Measurements from ENCODE around the gene SUCLG2. TPM values are rescaled to one million over a fixed set of nuclear protein-coding genes. Genes with fewer than 3 reads are reported as not detected.

SUCLG2 gene
- total and polyA plus RNA-seq, 2 of the 4 experiments (the other 2 are of a cell fraction) = 26.8 to 34.6 TPM

DNA sequence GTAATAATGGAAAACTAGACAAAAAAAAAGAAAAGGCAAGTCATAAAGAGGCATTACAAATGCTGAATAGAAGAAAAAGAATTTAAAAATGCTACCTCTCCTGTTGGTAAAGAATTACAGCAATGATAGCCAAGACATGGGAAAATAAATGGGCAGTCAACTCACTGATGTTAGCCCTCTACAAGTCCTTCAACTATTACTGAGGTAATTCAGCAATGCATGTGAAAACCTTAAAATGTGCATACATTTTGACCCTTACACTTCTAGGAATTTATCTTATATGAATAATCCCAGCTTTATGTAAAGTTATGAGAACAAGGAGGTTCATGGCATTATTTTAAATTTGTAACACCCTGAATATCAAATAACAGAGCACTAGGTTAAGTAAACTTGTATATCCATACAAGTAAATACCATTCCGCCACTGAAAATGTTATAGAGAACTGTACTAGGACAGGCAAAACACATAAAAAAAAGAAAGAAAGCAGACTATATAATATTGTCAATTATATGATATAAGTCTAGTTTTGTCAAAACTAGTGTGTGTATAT is 166.8 kb downstream of the SUCLG2 start:
- intact Hi-C loops (cut with micrococcal nuclease) = no loop called here
- CTCF ChIA-PET = no interaction called here

More for the DNA sequence above, 166.8 kb downstream of the SUCLG2 start:
- ATAC-seq (ENCODE audit: low read depth) (no peak), DNase-seq (no peak)
- Histone ChIP-seq H3K4ac (ENCODE audit: low read depth, low read length) (no peak overlapping the region), H3K4me1 (ENCODE audit: control insufficient read depth, insufficient read depth, low read length) (no peaks in the 10 kb centered on the region), H4K8ac (ENCODE audit: low read depth in 2 of 2, low read length in 2 of 2) (no peak overlapping the region), H3K9me1 (ENCODE audit: insufficient read depth, low read length) (no peaks in the 10 kb centered on the region), H3K9me3 (ENCODE audit: control insufficient read depth, insufficient read depth, low read length) (no peaks in the 10 kb centered on the region), H2BK15ac (ENCODE audit: low read depth, low read length) (no peak overlapping the region), H3K56ac (ENCODE audit: extremely low read depth, insufficient read depth, low read length) (no peak overlapping the region), H3K4me2 (ENCODE audit: low read depth, low read length) (no peak overlapping the region), H4K5ac (ENCODE audit: low read depth, low read length) (no peak overlapping the region), H3K27ac (ENCODE audit: insufficient read depth, low read length) (no peak overlapping the region), H3K23ac (ENCODE audit: low read depth, low read length) (no peak overlapping the region), H3K9ac (ENCODE audit: low read depth, low read length) (no peak overlapping the region), H3K27me3 (ENCODE audit: control insufficient read depth, insufficient read depth, low read length) (no peaks in the 10 kb centered on the region), H2AFZ (replicated peaks; ENCODE audit: low read length, poor library complexity) (no peak overlapping the region), H2AK9ac (replicated peaks; ENCODE audit: low read depth, low read length, poor library complexity) (no peak overlapping the region), H3K14ac (replicated peaks; ENCODE audit: low read depth, low read length) (no peak overlapping the region), H2BK120ac (ENCODE audit: low read depth, low read length) (no peak overlapping the region), H4K91ac (ENCODE audit: insufficient read depth, low read depth, low read length) (no peak overlapping the region), H3K36me3 (ENCODE audit: control insufficient read depth, insufficient read depth, low read length) (no peaks in the 10 kb centered on the region), H3K18ac (ENCODE audit: low read depth, low read length) (no peak overlapping the region), H2AK5ac (ENCODE audit: low read depth, low read length) (no peak overlapping the region), H3K4me3 (ENCODE audit: insufficient read depth, low read depth, low read length) (no peak overlapping the region), H2BK5ac (ENCODE audit: low read depth, low read length, poor library complexity, severe bottlenecking) (no peak overlapping the region), H4K20me1 (ENCODE audit: insufficient read depth, low read length) (no peaks in the 10 kb centered on the region), H2BK20ac (ENCODE audit: low read depth, low read length) (no peak overlapping the region), H3K79me1 (ENCODE audit: low read depth in 1 of 2, low read length in 2 of 2) (no peaks in the 10 kb centered on the region)
- no CpG with 5 or more reads among the region's 1 CpG for WGBS, 2 experiments (ENCODE audit: extremely low coverage in 2 of 2, insufficient read length in 1 of 2)
- dilution Hi-C loops (cut with HindIII; ENCODE audit: low sequenced_read_pairs, unreplicated experiment) = no loop called here
- POLR2A ChIA-PET (ENCODE audit: unreplicated experiment) = no interaction called here
- no TSS peak for BruUV-seq (replicated peaks)
- no peak for TF ChIP-seq CEBPB (IDR thresholded peaks at IDR 0.05; ENCODE audit: low read depth, low read length)
- TF ChIP-seq RFX5 (IDR thresholded peaks at IDR 0.05; ENCODE audit: low read depth, low read length) = no peak
- no peak for TF ChIP-seq RCOR1 (IDR thresholded peaks at IDR 0.05; ENCODE audit: insufficient replicate concordance, low read length)
- no peak for TF ChIP-seq NFE2L2 (IDR thresholded peaks at IDR 0.05; ENCODE audit: low read depth, low read length)
- TF ChIP-seq, protein P1, sequence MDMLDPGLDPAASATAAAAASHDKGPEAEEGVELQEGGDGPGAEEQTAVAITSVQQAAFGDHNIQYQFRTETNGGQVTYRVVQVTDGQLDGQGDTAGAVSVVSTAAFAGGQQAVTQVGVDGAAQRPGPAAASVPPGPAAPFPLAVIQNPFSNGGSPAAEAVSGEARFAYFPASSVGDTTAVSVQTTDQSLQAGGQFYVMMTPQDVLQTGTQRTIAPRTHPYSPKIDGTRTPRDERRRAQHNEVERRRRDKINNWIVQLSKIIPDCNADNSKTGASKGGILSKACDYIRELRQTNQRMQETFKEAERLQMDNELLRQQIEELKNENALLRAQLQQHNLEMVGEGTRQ (IDR thresholded peaks at IDR 0.05; ENCODE audit: low read depth, low read length) = no peak
- TF ChIP-seq, protein P2, sequence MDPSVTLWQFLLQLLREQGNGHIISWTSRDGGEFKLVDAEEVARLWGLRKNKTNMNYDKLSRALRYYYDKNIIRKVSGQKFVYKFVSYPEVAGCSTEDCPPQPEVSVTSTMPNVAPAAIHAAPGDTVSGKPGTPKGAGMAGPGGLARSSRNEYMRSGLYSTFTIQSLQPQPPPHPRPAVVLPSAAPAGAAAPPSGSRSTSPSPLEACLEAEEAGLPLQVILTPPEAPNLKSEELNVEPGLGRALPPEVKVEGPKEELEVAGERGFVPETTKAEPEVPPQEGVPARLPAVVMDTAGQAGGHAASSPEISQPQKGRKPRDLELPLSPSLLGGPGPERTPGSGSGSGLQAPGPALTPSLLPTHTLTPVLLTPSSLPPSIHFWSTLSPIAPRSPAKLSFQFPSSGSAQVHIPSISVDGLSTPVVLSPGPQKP (IDR thresholded peaks at IDR 0.05; ENCODE audit: borderline replicate concordance, low read depth, low read length) = no peak
- no peak for TF ChIP-seq MXI1 (IDR thresholded peaks at IDR 0.05; ENCODE audit: borderline replicate concordance, low read depth, low read length)
- in situ Hi-C loops (cut with MboI; ENCODE audit: low sequenced_read_pairs) = no loop called here

All from IMR-90 (cell line).